Mesenchymal stem cell (in vitro differentiated cells and primary cell): ENCODE data around the gene SPATA32.

Experiments used
- DNase-seq: peaks from one replicate; pipeline ENCODE4 v3.0.0-alpha.2; 2013
- H2AFZ ChIP-seq: one replicate; pipeline ENCODE4 v1.6.1; 2013; ENCODE audit warnings: low read depth, mild to moderate bottlenecking, control low read depth, inconsistent platforms, low read length, moderate library complexity
- H2AK5ac ChIP-seq: 2 replicates; pipeline ENCODE4 v1.6.1; 2013; ENCODE audit warnings: low read length, moderate library complexity, mild to moderate bottlenecking, inconsistent platforms; ENCODE audit not compliant: severe bottlenecking
- H2BK120ac ChIP-seq: one replicate; pipeline ENCODE4 v1.6.1; 2013; ENCODE audit warnings: low read depth, mild to moderate bottlenecking, inconsistent platforms, low read length, moderate library complexity
- H2BK12ac ChIP-seq, 2 experiments: one replicate each; pipeline ENCODE4 v1.6.1; 2013; ENCODE audit warnings: inconsistent platforms in 2 of 2, low read length in 2 of 2, mild to moderate bottlenecking in 2 of 2, moderate library complexity in 2 of 2, control low read depth in 1 of 2
- H2BK15ac ChIP-seq: one replicate; pipeline ENCODE4 v1.6.1; 2013; ENCODE audit warnings: mild to moderate bottlenecking, low read depth, inconsistent platforms; ENCODE audit not compliant: poor library complexity, severe bottlenecking
- H2BK5ac ChIP-seq: 2 replicates; pipeline ENCODE4 v1.6.1; 2013; ENCODE audit warnings: low read depth, mild to moderate bottlenecking, low read length, control low read depth, inconsistent platforms; ENCODE audit not compliant: poor library complexity, severe bottlenecking
- H3K14ac ChIP-seq, 2 experiments: one replicate each; pipeline ENCODE4 v1.6.1; 2013; ENCODE audit warnings: inconsistent platforms in 2 of 2, low read length in 2 of 2, control low read depth in 1 of 2, mild to moderate bottlenecking in 1 of 2, moderate library complexity in 1 of 2
- H3K18ac ChIP-seq, 2 experiments: one replicate each; pipeline ENCODE4 v1.6.1; 2013; ENCODE audit warnings: inconsistent platforms in 2 of 2, low read length in 2 of 2, control low read depth in 1 of 2, low read depth in 1 of 2, mild to moderate bottlenecking in 1 of 2
- H3K23ac ChIP-seq, 2 experiments: one replicate each; pipeline ENCODE4 v1.6.1; 2013; ENCODE audit warnings: inconsistent platforms in 2 of 2, low read length in 2 of 2, mild to moderate bottlenecking in 2 of 2, moderate library complexity in 2 of 2, control low read depth in 1 of 2
- H3K27ac ChIP-seq: 2 replicates; pipeline ENCODE4 v1.5.1; 2013; ENCODE audit warnings: mild to moderate bottlenecking, moderate library complexity, low read length, control low read depth, inconsistent platforms; ENCODE audit not compliant: poor library complexity, severe bottlenecking
- H3K27me3 ChIP-seq, 2 experiments: 2 replicates each; pipeline versions ENCODE4 v1.6.1 to v1.7.0; 2013; ENCODE audit warnings: low read length in 2 of 2, mild to moderate bottlenecking in 2 of 2, moderate library complexity in 2 of 2, control low read depth in 1 of 2, inconsistent platforms in 1 of 2; ENCODE audit not compliant: control insufficient read depth in 1 of 2, insufficient read depth in 1 of 2
- H3K36me3 ChIP-seq, 2 experiments: 2 replicates each; pipeline versions ENCODE4 v1.6.1 to v1.7.0; 2013; ENCODE audit warnings: low read length in 2 of 2, control low read depth in 1 of 2, inconsistent platforms in 1 of 2, low read depth in 1 of 2, mild to moderate bottlenecking in 1 of 2; ENCODE audit not compliant: insufficient read depth in 2 of 2, control insufficient read depth in 1 of 2
- H3K4ac ChIP-seq, 2 experiments: one replicate each; pipeline ENCODE4 v1.6.1; 2013; ENCODE audit warnings: inconsistent platforms in 2 of 2, low read length in 2 of 2, mild to moderate bottlenecking in 2 of 2, moderate library complexity in 2 of 2, control low read depth in 1 of 2, low read depth in 1 of 2
- H3K4me1 ChIP-seq: 2 replicates; pipeline ENCODE4 v1.6.1; 2013; ENCODE audit warnings: low read depth, low read length, control low read depth; ENCODE audit not compliant: control insufficient read depth, insufficient read depth
- H3K4me2 ChIP-seq: 2 replicates; pipeline ENCODE4 v1.6.1; 2013; ENCODE audit warnings: low read length, mild to moderate bottlenecking, inconsistent platforms; ENCODE audit not compliant: poor library complexity, severe bottlenecking
- H3K4me3 ChIP-seq, 2 experiments: 2 replicates each; pipeline versions ENCODE4 v1.5.1 to v1.7.0; 2013; ENCODE audit warnings: low read length in 2 of 2, mild to moderate bottlenecking in 2 of 2, control low read depth in 1 of 2, low read depth in 1 of 2; ENCODE audit not compliant: insufficient read depth in 1 of 2
- H3K79me1 ChIP-seq: replicated peaks from 2 replicates; pipeline ENCODE4 v1.6.1; 2013; ENCODE audit warnings: mild to moderate bottlenecking, control low read depth, low read length, inconsistent platforms; ENCODE audit not compliant: poor library complexity, severe bottlenecking
- H3K9ac ChIP-seq: 2 replicates; pipeline ENCODE4 v1.7.0; 2013; ENCODE audit warnings: mild to moderate bottlenecking, low read length, moderate library complexity
- H3K9me3 ChIP-seq: 2 replicates; pipeline ENCODE4 v1.7.0; 2013; ENCODE audit warnings: mild to moderate bottlenecking, low read length; ENCODE audit not compliant: control insufficient read depth
- H4K8ac ChIP-seq: one replicate; pipeline ENCODE4 v1.6.1; 2013; ENCODE audit warnings: inconsistent platforms, mild to moderate bottlenecking, low read length, moderate library complexity
- H4K91ac ChIP-seq: one replicate; pipeline ENCODE4 v1.6.1; 2013; ENCODE audit warnings: mild to moderate bottlenecking, low read length, inconsistent platforms
- WGBS: methylation state at CpG from one replicate; pipeline ENCODE4 v1.1.7; 2013; ENCODE audit warnings: mixed read lengths; 5-methylcytosine and 5-hydroxymethylcytosine counted together

Gene SPATA32

DNA sequence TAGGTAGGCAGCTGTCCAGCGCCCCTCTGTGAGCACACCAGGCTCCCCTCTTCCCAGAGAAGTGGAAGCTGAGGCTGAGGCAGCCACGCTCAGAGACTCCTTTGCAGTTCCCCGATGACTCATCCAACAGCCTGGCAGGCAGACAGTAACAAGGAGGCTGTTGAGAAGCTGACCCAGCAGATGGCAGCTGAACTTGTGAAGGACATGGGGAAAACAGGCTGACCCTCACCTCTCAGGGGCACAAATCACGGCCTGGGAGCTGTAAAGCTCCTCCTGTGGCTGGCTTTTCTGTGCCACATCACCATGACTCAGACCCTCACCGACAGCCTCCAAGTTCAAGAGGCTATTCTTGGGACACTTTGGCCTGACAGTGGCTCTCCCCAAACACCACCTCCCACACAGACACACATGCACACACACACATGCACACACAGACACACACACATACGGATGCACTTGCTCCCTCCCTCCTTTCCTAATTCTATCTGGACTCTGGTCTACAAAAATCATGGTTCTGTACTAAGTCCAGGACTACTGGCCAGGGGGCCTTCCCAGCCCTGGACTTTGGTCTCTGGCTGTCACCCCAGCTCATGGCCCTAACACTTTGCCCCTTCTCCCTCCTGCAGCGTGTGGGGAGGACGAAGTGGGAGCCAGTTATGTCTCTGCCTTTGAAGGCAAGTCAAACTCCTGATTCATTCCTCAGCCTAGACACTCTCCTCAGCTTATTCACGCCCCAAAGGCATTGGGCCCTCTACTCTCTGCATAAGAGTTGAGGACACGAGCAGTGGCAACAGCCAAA is 31.7 kb upstream of the SPATA32 start:
- no peak overlapping the region for H3K23ac ChIP-seq
- H4K91ac ChIP-seq, result peak overlapping the region; percentile 47
- H2AK5ac ChIP-seq, result peak overlapping the region; percentile 23
- H4K8ac ChIP-seq, result no peak overlapping the region
- H3K36me3 ChIP-seq, result peaks cover 17 to 41% of the 10 kb centered on the region in 2 experiments
- no peak overlapping the region for H2BK5ac ChIP-seq
- 30% methylated on average over 10 of the region's 10 CpGs for WGBS
- H3K4me1 ChIP-seq, result peaks cover 44% of the 10 kb centered on the region
- H3K14ac ChIP-seq, result peak overlapping the region in 1 of 2 experiments; percentile 8
- H3K27ac ChIP-seq, result peak overlapping the region; percentile 40
- H2BK15ac ChIP-seq, result no peak overlapping the region
- H3K27me3 ChIP-seq, result no peaks in the 10 kb centered on the region
- peak overlapping the region; percentile 7 for H3K9ac ChIP-seq
- no peaks in the 10 kb centered on the region for H3K79me1 ChIP-seq
- peak overlapping the region in 1 of 2 experiments; percentile 28 for H3K4me3 ChIP-seq
- DNase-seq, result peak; percentile 96
- H3K4ac ChIP-seq, result peak overlapping the region; percentile 33 to 38
- no peak overlapping the region for H2BK120ac ChIP-seq
- H3K9me3 ChIP-seq, result no peaks in the 10 kb centered on the region
- no peak overlapping the region for H2AFZ ChIP-seq
- peak overlapping the region; percentile 67 to 71 for H2BK12ac ChIP-seq
- H3K4me2 ChIP-seq, result peak overlapping the region; percentile 25
- H3K18ac ChIP-seq, result peak overlapping the region; percentile 85 to 90

DNA sequence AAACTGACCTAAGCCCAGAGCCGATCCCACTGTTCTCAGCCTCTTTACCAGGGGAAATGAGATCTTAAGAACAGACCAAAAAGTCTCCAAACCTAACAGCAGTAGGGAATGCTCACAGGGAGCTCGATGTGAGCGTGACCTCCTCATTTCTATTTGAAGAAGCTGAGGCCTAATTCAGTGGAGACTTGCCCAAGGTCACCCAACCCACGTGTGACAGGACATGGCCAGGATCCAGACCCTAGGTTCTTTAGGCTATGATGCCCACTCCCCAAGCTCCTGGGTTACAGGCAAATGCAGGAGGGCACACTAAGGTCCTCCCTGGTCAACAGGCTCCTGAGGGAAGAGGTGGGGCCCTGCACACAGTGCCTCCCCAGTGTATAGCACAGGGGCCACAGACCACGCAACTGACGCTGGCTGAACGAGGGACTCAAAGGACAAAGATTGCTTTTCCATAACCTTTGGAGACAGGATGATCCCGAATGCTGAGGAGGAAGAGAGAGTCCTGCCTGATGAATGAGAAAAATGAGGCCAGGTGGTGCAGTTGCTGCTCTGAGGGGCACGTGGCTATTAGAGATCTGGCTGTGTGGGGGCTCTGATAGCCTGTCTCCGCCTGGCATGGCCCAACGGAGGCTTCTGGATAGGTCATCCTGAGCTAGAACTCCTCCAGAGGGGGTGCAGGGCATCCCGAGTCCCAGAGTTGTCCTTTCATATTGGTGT is 31.0 kb upstream of the SPATA32 start:
- H2BK15ac ChIP-seq, result no peak overlapping the region
- peaks cover 24 to 44% of the 10 kb centered on the region in 2 experiments for H3K36me3 ChIP-seq
- H4K8ac ChIP-seq, result no peak overlapping the region
- no peaks in the 10 kb centered on the region for H3K79me1 ChIP-seq
- H3K4me2 ChIP-seq, result peak overlapping the region; percentile 25
- H3K9me3 ChIP-seq, result no peaks in the 10 kb centered on the region
- peak overlapping the region; percentile 19 for H4K91ac ChIP-seq
- no peak overlapping the region for H3K4ac ChIP-seq
- H2AK5ac ChIP-seq, result peak overlapping the region; percentile 24
- peaks cover 47% of the 10 kb centered on the region for H3K4me1 ChIP-seq
- no peak overlapping the region for H2BK120ac ChIP-seq
- H3K23ac ChIP-seq, result no peak overlapping the region
- H3K27ac ChIP-seq, result peak overlapping the region; percentile 40
- H3K14ac ChIP-seq, result peak overlapping the region in 1 of 2 experiments; percentile 30
- peak overlapping the region in 1 of 2 experiments; percentile 29 for H3K4me3 ChIP-seq
- 78% methylated on average over 12 of the region's 12 CpGs for WGBS
- no peak overlapping the region for H2BK5ac ChIP-seq
- H3K18ac ChIP-seq, result peak overlapping the region in 1 of 2 experiments; percentile 90
- H3K27me3 ChIP-seq, result no peaks in the 10 kb centered on the region
- no peak for DNase-seq
- peak overlapping the region; percentile 56 to 87 for H2BK12ac ChIP-seq
- H2AFZ ChIP-seq, result no peak overlapping the region
- peak overlapping the region; percentile 7 for H3K9ac ChIP-seq

DNA sequence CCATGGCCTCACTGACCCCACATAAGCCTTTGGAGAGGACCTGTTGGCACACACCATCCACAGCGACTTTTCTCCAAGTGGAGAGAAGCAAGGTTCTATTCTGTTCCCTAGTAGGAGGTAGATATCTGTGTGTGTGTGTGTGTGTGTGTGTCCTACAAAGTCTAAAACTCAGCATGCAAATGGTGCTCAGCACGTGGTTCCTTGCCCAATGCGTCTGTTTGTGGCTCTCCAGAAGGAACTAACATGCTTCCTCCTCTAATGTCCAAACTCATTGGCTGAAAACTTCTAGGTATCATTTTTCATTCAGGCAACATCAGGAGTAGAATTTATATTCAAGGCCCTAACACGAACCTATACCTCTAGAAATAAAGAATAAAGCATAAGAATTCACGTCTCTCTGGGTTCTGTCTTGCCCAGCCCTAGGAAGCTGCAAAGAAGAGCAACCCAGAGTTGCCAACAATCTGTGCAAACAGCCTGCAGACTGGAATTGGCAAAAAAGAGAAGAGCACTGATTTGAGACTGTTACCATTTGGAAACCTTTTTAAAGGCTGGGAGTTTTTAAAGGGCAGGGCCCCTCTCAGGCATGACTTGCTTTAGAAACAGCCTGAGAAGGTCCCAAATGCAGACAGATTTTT is 29.4 kb upstream of the SPATA32 start:
- Histone ChIP-seq H2AK5ac (no peak overlapping the region), H3K4me1 (peaks cover 53% of the 10 kb centered on the region), H2BK15ac (no peak overlapping the region), H3K4ac (no peak overlapping the region), H4K91ac (no peak overlapping the region), H3K4me3 (no peak overlapping the region), H3K27ac (peak overlapping the region; percentile 4), H2BK120ac (no peak overlapping the region), H3K27me3 (no peaks in the 10 kb centered on the region), H3K36me3 (peaks cover 40 to 60% of the 10 kb centered on the region in 2 experiments), H3K14ac (no peak overlapping the region), H3K9ac (no peak overlapping the region), H3K18ac (no peak overlapping the region), H2AFZ (no peak overlapping the region), H2BK12ac (no peak overlapping the region), H4K8ac (no peak overlapping the region), H2BK5ac (no peak overlapping the region), H3K79me1 (peaks cover 3% of the 10 kb centered on the region), H3K23ac (no peak overlapping the region), H3K4me2 (no peak overlapping the region), H3K9me3 (no peaks in the 10 kb centered on the region)
- 97% methylated on average over 5 of the region's 5 CpGs for WGBS
- no peak for DNase-seq
